IMR-90 (cell line): Measurements from ENCODE around the gene PUS7L. TPM values are rescaled to one million over a fixed set of nuclear protein-coding genes. Genes with fewer than 3 reads are reported as not detected.

ENCODE experiments used
- ATAC-seq: fragments of 200-7000 bp; cut with Tn5 transposase; 2 replicates; pipeline ENCODE4 v1.9.1; 2020; ENCODE audit warnings: low read depth, mild to moderate bottlenecking, moderate library complexity
- BruUV-seq: library from RNA; stranded (reverse); fragments of 400-500 nt; replicated peaks from 2 replicates; lab custom pipeline; 2021; lab: Mats Ljungman, UMichigan
- CTCF ChIA-PET: fragments of 300-600 bp; formaldehyde crosslinking; extraction: SDS; loops from one replicate; lab custom pipeline; 2021; ENCODE audit warnings: antibody characterized with exemption; lab: Yijun Ruan, JAX
- POLR2A ChIA-PET: fragments of 300-600 bp; sonication (Branson Sonifier 250); formaldehyde crosslinking; loops from one replicate; lab custom pipeline; 2022; ENCODE audit warnings: antibody characterized with exemption; ENCODE audit not compliant: unreplicated experiment; lab: Charles Lee
- DNase-seq: peaks from one replicate; pipeline ENCODE4 v3.0.0; 2013
- H2AFZ ChIP-seq: replicated peaks from 2 replicates; pipeline ENCODE3; 2013; ENCODE audit warnings: low read length, mild to moderate bottlenecking; ENCODE audit not compliant: poor library complexity
- H2AK5ac ChIP-seq: 2 replicates; pipeline ENCODE4 v1.6.1; 2013; ENCODE audit warnings: low read depth, low read length, inconsistent platforms
- H2AK9ac ChIP-seq: replicated peaks from 2 replicates; pipeline ENCODE3; 2013; ENCODE audit warnings: mild to moderate bottlenecking, low read depth, low read length, moderate library complexity; ENCODE audit not compliant: poor library complexity
- H2BK120ac ChIP-seq: 2 replicates; pipeline ENCODE4 v1.6.1; 2013; ENCODE audit warnings: low read depth, low read length, inconsistent platforms
- H2BK15ac ChIP-seq: 3 replicates; pipeline ENCODE4 v1.6.1; 2013; ENCODE audit warnings: low read depth, low read length, inconsistent platforms
- H2BK20ac ChIP-seq: 2 replicates; pipeline ENCODE4 v1.6.1; 2013; ENCODE audit warnings: low read depth, mild to moderate bottlenecking, inconsistent platforms, low read length, moderate library complexity
- H2BK5ac ChIP-seq: 2 replicates; pipeline ENCODE4 v1.6.1; 2013; ENCODE audit warnings: mild to moderate bottlenecking, low read depth, low read length, inconsistent platforms; ENCODE audit not compliant: poor library complexity, severe bottlenecking
- H3K14ac ChIP-seq: replicated peaks from 2 replicates; pipeline ENCODE4 v1.6.1; 2013; ENCODE audit warnings: low read depth, low read length, inconsistent platforms
- H3K18ac ChIP-seq: 2 replicates; pipeline ENCODE4 v1.6.1; 2013; ENCODE audit warnings: low read depth, low read length, control low read depth
- H3K23ac ChIP-seq: 2 replicates; pipeline ENCODE4 v1.6.1; 2013; ENCODE audit warnings: low read depth, low read length, inconsistent platforms
- H3K27ac ChIP-seq: 2 replicates; pipeline ENCODE4 v1.5.1; 2013; ENCODE audit warnings: mild to moderate bottlenecking, control low read depth, low read length; ENCODE audit not compliant: insufficient read depth
- H3K27me3 ChIP-seq: 2 replicates; pipeline ENCODE4 v1.6.1; 2013; ENCODE audit warnings: low read length; ENCODE audit not compliant: control insufficient read depth, insufficient read depth
- H3K36me3 ChIP-seq: 2 replicates; pipeline ENCODE4 v1.6.1; 2013; ENCODE audit warnings: low read length, mixed read lengths; ENCODE audit not compliant: control insufficient read depth, insufficient read depth
- H3K4ac ChIP-seq: 2 replicates; pipeline ENCODE4 v1.6.1; 2013; ENCODE audit warnings: low read depth, low read length, inconsistent platforms
- H3K4me1 ChIP-seq: 2 replicates; pipeline ENCODE4 v1.6.1; 2013; ENCODE audit warnings: low read length, mixed read lengths; ENCODE audit not compliant: control insufficient read depth, insufficient read depth
- H3K4me2 ChIP-seq: 2 replicates; pipeline ENCODE4 v1.6.1; 2013; ENCODE audit warnings: low read depth, mild to moderate bottlenecking, control low read depth, low read length, moderate library complexity
- H3K4me3 ChIP-seq: 2 replicates; pipeline ENCODE4 v1.5.1; 2013; ENCODE audit warnings: low read depth, mild to moderate bottlenecking, control low read depth, low read length, moderate library complexity; ENCODE audit not compliant: insufficient read depth
- H3K56ac ChIP-seq: 2 replicates; pipeline ENCODE4 v1.6.1; 2013; ENCODE audit warnings: low read length, inconsistent platforms; ENCODE audit not compliant: insufficient read depth; ENCODE audit errors: extremely low read depth
- H3K79me1 ChIP-seq, 2 experiments: 2 replicates each; pipeline ENCODE4 v1.6.1; 2013; ENCODE audit warnings: low read length in 2 of 2, inconsistent platforms in 1 of 2, low read depth in 1 of 2
- H3K9ac ChIP-seq: 2 replicates; pipeline ENCODE4 v1.6.1; 2013; ENCODE audit warnings: low read depth, low read length, control low read depth
- H3K9me1 ChIP-seq: 2 replicates; pipeline ENCODE4 v1.6.1; 2013; ENCODE audit warnings: low read length, inconsistent platforms; ENCODE audit not compliant: insufficient read depth
- H3K9me3 ChIP-seq: 2 replicates; pipeline ENCODE4 v1.6.1; 2013; ENCODE audit warnings: low read length; ENCODE audit not compliant: control insufficient read depth, insufficient read depth
- H4K20me1 ChIP-seq: 2 replicates; pipeline ENCODE4 v1.6.1; 2013; ENCODE audit warnings: low read length, inconsistent platforms; ENCODE audit not compliant: insufficient read depth
- H4K5ac ChIP-seq: 2 replicates; pipeline ENCODE4 v1.6.1; 2013; ENCODE audit warnings: mild to moderate bottlenecking, low read depth, low read length, control low read depth
- H4K8ac ChIP-seq, 2 experiments: 2 replicates each; pipeline ENCODE4 v1.6.1; 2013; ENCODE audit warnings: low read depth in 2 of 2, low read length in 2 of 2, control low read depth in 1 of 2, inconsistent platforms in 1 of 2
- H4K91ac ChIP-seq: 2 replicates; pipeline ENCODE4 v1.6.1; 2013; ENCODE audit warnings: low read depth, low read length, inconsistent platforms; ENCODE audit not compliant: insufficient read depth
- BHLHE40 ChIP-seq: fragments of 150-350 bp; IDR thresholded peaks from 2 replicates; pipeline ENCODE4 v1.6.1; 2016; ENCODE audit warnings: mild to moderate bottlenecking, low read depth, low read length
- CHD1 ChIP-seq: IDR thresholded peaks from 2 replicates; pipeline ENCODE4 v1.6.1; 2012; ENCODE audit warnings: low read depth, low read length, improper control_type of control experiment
- CTCF ChIP-seq: conservative IDR thresholded peaks from 2 replicates; pipeline ENCODE4 v1.5.1; 2012; ENCODE audit warnings: mild to moderate bottlenecking, low read depth, low read length, improper control_type of control experiment
- FOS ChIP-seq: fragments of 150-350 bp; IDR thresholded peaks from 2 replicates; pipeline ENCODE4 v1.6.1; 2016; ENCODE audit warnings: low read depth, low read length
- MAFK ChIP-seq: IDR thresholded peaks from 2 replicates; pipeline ENCODE4 v1.6.1; 2012; ENCODE audit warnings: low read depth, low read length, improper control_type of control experiment
- MAZ ChIP-seq: IDR thresholded peaks from 2 replicates; pipeline ENCODE4 v1.6.1; 2012; ENCODE audit warnings: low read depth, mild to moderate bottlenecking, low read length, improper control_type of control experiment, moderate library complexity, borderline replicate concordance
- MXI1 ChIP-seq: IDR thresholded peaks from 2 replicates; pipeline ENCODE4 v1.6.1; 2012; ENCODE audit warnings: low read depth, mild to moderate bottlenecking, low read length, moderate library complexity, borderline replicate concordance
- POLR2A ChIP-seq: IDR thresholded peaks from 2 replicates; pipeline ENCODE4 v1.6.1; 2012; ENCODE audit warnings: mild to moderate bottlenecking, low read depth, low read length
- RAD21 ChIP-seq: IDR thresholded peaks from 2 replicates; pipeline ENCODE4 v1.6.1; 2012; ENCODE audit warnings: low read length, improper control_type of control experiment
- RCOR1 ChIP-seq: IDR thresholded peaks from 2 replicates; pipeline ENCODE4 v1.6.1; 2012; ENCODE audit warnings: mild to moderate bottlenecking, low read length, improper control_type of control experiment; ENCODE audit not compliant: insufficient replicate concordance
- SMC3 ChIP-seq: fragments of 150-350 bp; IDR thresholded peaks from 2 replicates; pipeline ENCODE4 v1.6.1; 2016; ENCODE audit warnings: low read depth, mild to moderate bottlenecking, antibody characterized with exemption, low read length, moderate library complexity
- USF2 ChIP-seq: fragments of 150-350 bp; IDR thresholded peaks from 2 replicates; pipeline ENCODE4 v1.6.1; 2017; ENCODE audit warnings: mild to moderate bottlenecking, antibody characterized with exemption, low read length, low read depth
- WGBS, 2 experiments: methylation state at CpG; one replicate each; pipeline versions ENCODE4 v1.1.5 to v1.1.7; 2013; ENCODE audit warnings: missing lambda C conversion rate in 2 of 2; ENCODE audit not compliant: insufficient read length in 1 of 2; ENCODE audit errors: extremely low coverage in 2 of 2; 5-methylcytosine and 5-hydroxymethylcytosine counted together
- dilution Hi-C: fragments of 300-500 bp; cut with HindIII; formaldehyde crosslinking; loops from one replicate; pipeline ENCODE4 v1.14.3; 2018; ENCODE audit warnings: low sequenced_read_pairs; ENCODE audit not compliant: unreplicated experiment
- in situ Hi-C: fragments of 300-500 bp; cut with MboI; formaldehyde crosslinking; loops from 3 replicates; pipeline ENCODE4 v1.14.3; 2019; ENCODE audit warnings: low sequenced_read_pairs, inconsistent platforms, mixed read lengths
- intact Hi-C: fragments of 100-400 bp; cut with micrococcal nuclease; formaldehyde crosslinking; loops from 2 replicates; pipeline ENCODE4 v1.10.0; 2022
- polyA plus RNA-seq, 3 experiments: library from polyadenylated mRNA; depleted of rRNA; stranded (reverse); fragments of >200 nt; gene quantifications; 2 replicates each; pipeline ENCODE4 v1.2.3, GENCODE V29; 2012; ENCODE audit warnings: low replicate concordance in 1 of 3
- total RNA-seq: library from RNA; depleted of rRNA; stranded (reverse); fragments of >200 nt; gene quantifications from 2 replicates; pipeline ENCODE4 v1.2.3, GENCODE V29; 2012
- TF ChIP-seq, protein P1 (sequence below): fragments of 150-350 bp; IDR thresholded peaks from 2 replicates; pipeline ENCODE4 v1.6.1; 2016; ENCODE audit warnings: low read depth, mild to moderate bottlenecking, low read length, moderate library complexity, borderline replicate concordance

The PUS7L gene
- total and polyA plus RNA-seq, 2 of the 4 experiments (the other 2 are of a cell fraction): 5.1 to 44.8 TPM

- no peak for TF ChIP-seq BHLHE40
Observed at GRCh38 chr12:43675048-43675904, 83.3 kb downstream of the PUS7L start (continued).

DNA sequence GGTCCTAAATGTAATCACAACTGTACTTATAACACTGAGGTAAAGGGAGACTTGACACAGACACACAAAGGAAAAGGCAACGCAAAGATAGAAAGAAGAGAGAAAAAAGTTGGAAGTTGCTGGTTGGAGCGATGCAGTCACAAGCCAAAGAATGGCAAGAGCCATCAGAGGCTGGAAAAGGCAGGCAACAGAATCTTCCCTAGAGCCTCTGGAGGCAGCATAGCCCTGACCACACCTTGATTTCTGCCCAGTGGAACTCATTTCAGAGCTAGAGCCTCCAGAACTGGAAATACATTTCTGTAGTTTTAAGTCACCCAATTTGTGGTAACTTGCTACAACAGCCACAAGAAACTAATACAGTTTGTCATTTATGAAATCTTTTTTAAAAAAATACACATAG lies 89.2 kb downstream of the PUS7L start:
- dilution Hi-C loops: no loop called here
- Histone ChIP-seq H3K79me1 (no peaks in the 10 kb centered on the region), H2AK5ac (no peak overlapping the region), H2AFZ (no peak overlapping the region), H3K36me3 (no peaks in the 10 kb centered on the region), H3K9me3 (no peaks in the 10 kb centered on the region), H4K91ac (no peak overlapping the region), H3K14ac (no peak overlapping the region), H4K20me1 (no peaks in the 10 kb centered on the region), H3K4me3 (no peak overlapping the region), H3K27ac (no peak overlapping the region), H4K5ac (no peak overlapping the region), H2BK5ac (no peak overlapping the region), H2BK15ac (no peak overlapping the region), H3K4ac (no peak overlapping the region), H3K23ac (no peak overlapping the region), H3K9me1 (no peaks in the 10 kb centered on the region), H3K56ac (no peak overlapping the region), H3K4me2 (no peak overlapping the region), H3K18ac (no peak overlapping the region), H2AK9ac (no peak overlapping the region), H2BK20ac (no peak overlapping the region), H3K27me3 (no peaks in the 10 kb centered on the region), H2BK120ac (no peak overlapping the region), H4K8ac (no peak overlapping the region), H3K9ac (no peak overlapping the region), H3K4me1 (no peaks in the 10 kb centered on the region)
- BruUV-seq: no TSS peak
- DNase-seq: no peak
- WGBS, 2 experiments: no CpG with 5 or more reads among the region's 2 CpGs
- no peak for ATAC-seq
- POLR2A ChIA-PET: no interaction called here
- intact Hi-C loops: no loop called here
- CTCF ChIA-PET: no interaction called here
- in situ Hi-C loops: no loop called here
- no peak for TF ChIP-seq RCOR1
- TF ChIP-seq MAFK: no peak
- no peak for TF ChIP-seq CTCF
- no peak for TF ChIP-seq USF2
- TF ChIP-seq RAD21: no peak
- TF ChIP-seq MAZ: no peak
- TF ChIP-seq, protein P1, sequence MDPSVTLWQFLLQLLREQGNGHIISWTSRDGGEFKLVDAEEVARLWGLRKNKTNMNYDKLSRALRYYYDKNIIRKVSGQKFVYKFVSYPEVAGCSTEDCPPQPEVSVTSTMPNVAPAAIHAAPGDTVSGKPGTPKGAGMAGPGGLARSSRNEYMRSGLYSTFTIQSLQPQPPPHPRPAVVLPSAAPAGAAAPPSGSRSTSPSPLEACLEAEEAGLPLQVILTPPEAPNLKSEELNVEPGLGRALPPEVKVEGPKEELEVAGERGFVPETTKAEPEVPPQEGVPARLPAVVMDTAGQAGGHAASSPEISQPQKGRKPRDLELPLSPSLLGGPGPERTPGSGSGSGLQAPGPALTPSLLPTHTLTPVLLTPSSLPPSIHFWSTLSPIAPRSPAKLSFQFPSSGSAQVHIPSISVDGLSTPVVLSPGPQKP: no peak
- TF ChIP-seq CHD1: no peak
- TF ChIP-seq POLR2A: no peak
- no peak for TF ChIP-seq SMC3
- no peak for TF ChIP-seq BHLHE40
- TF ChIP-seq MXI1: no peak
- TF ChIP-seq FOS: no peak
